GM19035 (cell line): Measurements from ENCODE around the gene C16orf46.

Experiments used
- ATAC-seq: cut with Tn5 transposase; IDR thresholded peaks from one replicate; pipeline ENCODE4 v1.9.1; 2021; ENCODE audit not compliant: unreplicated experiment

The C16orf46 gene

GRCh38 chr16:81080233-81080632, 3.2 kb upstream of the C16orf46 start:
- no peak for ATAC-seq

GRCh38 chr16:81076566-81077075, 417 bp downstream of the C16orf46 start:
- ATAC-seq = peak; percentile 83

- ATAC-seq = no peak
Observed at GRCh38 chr16:81073560-81074330, 3.3 kb downstream of the C16orf46 start.

GRCh38 chr16:81071805-81072204, 5.2 kb downstream of the C16orf46 start:
- ATAC-seq = no peak

GRCh38 chr16:81070979-81071378, 6.1 kb downstream of the C16orf46 start:
- no peak for ATAC-seq

GRCh38 chr16:81069063-81069462, 8.0 kb downstream of the C16orf46 start:
- no peak for ATAC-seq

- ATAC-seq = no peak
Observed at GRCh38 chr16:81067166-81067565, 9.9 kb downstream of the C16orf46 start.

- ATAC-seq = no peak
Observed at GRCh38 chr16:81066681-81067080, 10.4 kb downstream of the C16orf46 start.

- no peak for ATAC-seq
Observed at GRCh38 chr16:81061871-81062608, 15.0 kb downstream of the C16orf46 start.

GRCh38 chr16:81061307-81061640, 15.8 kb downstream of the C16orf46 start:
- ATAC-seq = no peak

GRCh38 chr16:81060576-81061306, 16.3 kb downstream of the C16orf46 start:
- no peak for ATAC-seq

GRCh38 chr16:81053761-81054160, 23.3 kb downstream of the C16orf46 start:
- no peak for ATAC-seq

- ATAC-seq = no peak
Observed at GRCh38 chr16:81042821-81043220, 34.2 kb downstream of the C16orf46 start.

GRCh38 chr16:81041696-81042095, 35.3 kb downstream of the C16orf46 start:
- ATAC-seq = no peak

- no peak for ATAC-seq
Observed at GRCh38 chr16:81040842-81041241, 36.2 kb downstream of the C16orf46 start.

GRCh38 chr16:81040131-81040530, 36.9 kb downstream of the C16orf46 start:
- no peak for ATAC-seq

GRCh38 chr16:81036751-81037350, 40.2 kb downstream of the C16orf46 start:
- ATAC-seq = no peak

- peak; percentile 49 for ATAC-seq
Observed at GRCh38 chr16:81035975-81036750, 40.9 kb downstream of the C16orf46 start.

- peak; percentile 87 for ATAC-seq
Observed at GRCh38 chr16:81035398-81035974, 41.6 kb downstream of the C16orf46 start, which contains the start of gene ATMIN. ATMIN (plus strand) TSS chr16:81035842; CDS start chr16:81035871, 29 bp downstream.
